ENCODE data around the gene GABRR3.

Gene GABRR3

GRCh38 chr3:98035208-98035607, at the start of gene GABRR3:
TSS of gene GABRR3 (minus strand) at chr3:98035315. CDS start at chr3:98034987, 328 bp downstream.
- no peak for DNase-seq

- DNase-seq: no peak
Measured at GRCh38 chr3:98073486-98073885, 38.4 kb upstream of the GABRR3 start.

GRCh38 chr3:98070840-98071239, 35.7 kb upstream of the GABRR3 start:
- DNase-seq: no peak

GRCh38 chr3:98068824-98069223, 33.7 kb upstream of the GABRR3 start:
- DNase-seq: no peak

GRCh38 chr3:98058244-98058960, 23.3 kb upstream of the GABRR3 start:
- no peak for DNase-seq

- no peak for DNase-seq
Measured at GRCh38 chr3:98057631-98058030, 22.5 kb upstream of the GABRR3 start.

GRCh38 chr3:98056035-98056434, 20.9 kb upstream of the GABRR3 start:
- DNase-seq: no peak

GRCh38 chr3:98049271-98049670, 14.2 kb upstream of the GABRR3 start:
- DNase-seq: no peak

GRCh38 chr3:98048586-98048985, 13.5 kb upstream of the GABRR3 start:
- no peak for DNase-seq

- DNase-seq: no peak
Measured at GRCh38 chr3:98041350-98041749, 6.2 kb upstream of the GABRR3 start.

GRCh38 chr3:98039322-98040024, 4.4 kb upstream of the GABRR3 start:
- peak; percentile 84 for DNase-seq

- no peak for DNase-seq
Measured at GRCh38 chr3:98038876-98039275, 3.8 kb upstream of the GABRR3 start.

- no peak for DNase-seq
Measured at GRCh38 chr3:98038286-98038685, 3.2 kb upstream of the GABRR3 start.

- no peak for DNase-seq
Measured at GRCh38 chr3:98034486-98034885, 629 bp downstream of the GABRR3 start.

- no peak for DNase-seq
Measured at GRCh38 chr3:98034036-98034435, 1.1 kb downstream of the GABRR3 start.

- no peak for DNase-seq
Measured at GRCh38 chr3:98032904-98033303, 2.2 kb downstream of the GABRR3 start.

GRCh38 chr3:98032265-98032664, 2.9 kb downstream of the GABRR3 start:
- no peak for DNase-seq

GRCh38 chr3:98029083-98029482, 6.0 kb downstream of the GABRR3 start:
- no peak for DNase-seq

- DNase-seq: no peak
Measured at GRCh38 chr3:98027085-98027446, 8.0 kb downstream of the GABRR3 start.

- DNase-seq: no peak
Measured at GRCh38 chr3:98026425-98027084, 8.6 kb downstream of the GABRR3 start.

- DNase-seq: no peak
Measured at GRCh38 chr3:98025392-98025945, 9.6 kb downstream of the GABRR3 start.

- DNase-seq: peak; percentile 97
Measured at GRCh38 chr3:98022978-98023820, 11.9 kb downstream of the GABRR3 start.

Data from activated effector memory CD4-positive, alpha-beta T cell treated with anti-CD3 and anti-CD28 coated beads, Interleukin-2, amount 50 U/mL, for 16 hours (primary cell).